Activated naive CD4-positive, alpha-beta T cell treated with anti-CD3 and anti-CD28 coated beads, Interleukin-2, amount 50 U/mL, for 24 hours (primary cell): Measurements from ENCODE around the gene PPARG.
"Not testable (repeated sequence)": the region's sequence is repeated elsewhere in the genome, so short reads cannot be mapped to it uniquely, and the experiment has no call there.

Source experiments
- H3K27ac Mint-ChIP-seq: one replicate; pipeline ENCODE4 v1.8.0; 2021; ENCODE audit warnings: mild to moderate bottlenecking, mixed read lengths
- H3K27me3 Mint-ChIP-seq: one replicate; pipeline ENCODE4 v1.8.0; 2021; ENCODE audit warnings: mixed read lengths
- H3K36me3 Mint-ChIP-seq: one replicate; pipeline ENCODE4 v1.8.0; 2021; ENCODE audit warnings: mixed read lengths
- H3K4me1 Mint-ChIP-seq: one replicate; pipeline ENCODE4 v1.8.0; 2021; ENCODE audit warnings: mixed read lengths
- H3K4me3 Mint-ChIP-seq: one replicate; pipeline ENCODE4 v1.8.0; 2021; ENCODE audit warnings: mild to moderate bottlenecking, mixed read lengths
- H3K9me3 Mint-ChIP-seq: one replicate; pipeline ENCODE4 v1.8.0; 2021; ENCODE audit warnings: mixed read lengths

The PPARG gene

GRCh38 chr3:12288182-12289129 lies at the start of gene PPARG:
Gene PPARG, plus strand, starts transcription at chr3:12289070. Its CDS starts 90,642 bp downstream, at chr3:12379712.
- Mint-ChIP-seq H3K36me3 (no peaks in the 10 kb centered on the region), H3K27me3 (peaks cover 47% of the 10 kb centered on the region)

GRCh38 chr3:12239301-12239700 lies 49.6 kb upstream of the PPARG start:
- Mint-ChIP-seq H3K27me3 (peaks cover 5% of the 10 kb centered on the region), H3K9me3 (no peaks in the 10 kb centered on the region), H3K27ac (no peak overlapping the region), H3K4me3 (no peak overlapping the region), H3K36me3 (no peaks in the 10 kb centered on the region), H3K4me1 (no peaks in the 10 kb centered on the region)

More at GRCh38 chr3:12288182-12289129, at the start of gene PPARG:
- H3K4me3 Mint-ChIP-seq = no peak within 1 kb of the TSS
- H3K9me3 Mint-ChIP-seq = no peaks in the 10 kb centered on the region
- peaks cover 7% of the 10 kb centered on the region for H3K4me1 Mint-ChIP-seq
- no peak within 1 kb of the TSS for H3K27ac Mint-ChIP-seq

- Mint-ChIP-seq H3K4me1 (no peaks in the 10 kb centered on the region), H3K4me3 (no peak overlapping the region), H3K27me3 (peaks cover 7% of the 10 kb centered on the region), H3K27ac (no peak overlapping the region), H3K9me3 (no peaks in the 10 kb centered on the region), H3K36me3 (no peaks in the 10 kb centered on the region)
These were observed 46.1 kb upstream of the PPARG start for GRCh38 chr3:12242772-12243171.

GRCh38 chr3:12246497-12247163 lies 42.2 kb upstream of the PPARG start:
- Mint-ChIP-seq H3K4me1 (no peaks in the 10 kb centered on the region), H3K9me3 (peaks cover 9% of the 10 kb centered on the region), H3K27ac (no peak overlapping the region), H3K36me3 (no peaks in the 10 kb centered on the region), H3K27me3 (peaks cover 17% of the 10 kb centered on the region), H3K4me3 (no peak overlapping the region)

- no peaks in the 10 kb centered on the region for H3K36me3 Mint-ChIP-seq
- H3K4me3 Mint-ChIP-seq = no peak overlapping the region
- peaks cover 17% of the 10 kb centered on the region for H3K27me3 Mint-ChIP-seq
- H3K4me1 Mint-ChIP-seq = no peaks in the 10 kb centered on the region
- no peak overlapping the region for H3K27ac Mint-ChIP-seq
- H3K9me3 Mint-ChIP-seq = peaks cover 9% of the 10 kb centered on the region
These were observed 41.5 kb upstream of the PPARG start for GRCh38 chr3:12247411-12247810.

GRCh38 chr3:12249519-12249918 lies 39.4 kb upstream of the PPARG start:
- no peak overlapping the region for H3K27ac Mint-ChIP-seq
- H3K27me3 Mint-ChIP-seq = peaks cover 17% of the 10 kb centered on the region
- H3K9me3 Mint-ChIP-seq = peaks cover 9% of the 10 kb centered on the region
- no peaks in the 10 kb centered on the region for H3K36me3 Mint-ChIP-seq
- no peak overlapping the region for H3K4me3 Mint-ChIP-seq
- H3K4me1 Mint-ChIP-seq = no peaks in the 10 kb centered on the region

- Mint-ChIP-seq H3K27ac (no peak overlapping the region), H3K4me3 (no peak overlapping the region), H3K27me3 (peaks cover 16% of the 10 kb centered on the region), H3K9me3 (peaks cover 9% of the 10 kb centered on the region), H3K4me1 (no peaks in the 10 kb centered on the region), H3K36me3 (no peaks in the 10 kb centered on the region)
These were observed 36.0 kb upstream of the PPARG start for GRCh38 chr3:12252889-12253288.

- no peak overlapping the region for H3K4me3 Mint-ChIP-seq
- no peaks in the 10 kb centered on the region for H3K4me1 Mint-ChIP-seq
- H3K9me3 Mint-ChIP-seq = peaks cover 9% of the 10 kb centered on the region
These were observed 35.1 kb upstream of the PPARG start for GRCh38 chr3:12253516-12254343.

GRCh38 chr3:12255393-12255792 lies 33.5 kb upstream of the PPARG start:
- no peak overlapping the region for H3K4me3 Mint-ChIP-seq
- H3K9me3 Mint-ChIP-seq = peaks cover under 1% of the 10 kb centered on the region
- peaks cover 8% of the 10 kb centered on the region for H3K27me3 Mint-ChIP-seq
- no peak overlapping the region for H3K27ac Mint-ChIP-seq
- no peaks in the 10 kb centered on the region for H3K4me1 Mint-ChIP-seq
- no peaks in the 10 kb centered on the region for H3K36me3 Mint-ChIP-seq

More at GRCh38 chr3:12253516-12254343, 35.1 kb upstream of the PPARG start:
- H3K27me3 Mint-ChIP-seq = peaks cover 16% of the 10 kb centered on the region
- no peak overlapping the region for H3K27ac Mint-ChIP-seq
- no peaks in the 10 kb centered on the region for H3K36me3 Mint-ChIP-seq

GRCh38 chr3:12258911-12259310 lies 30.0 kb upstream of the PPARG start:
- no peaks in the 10 kb centered on the region for H3K36me3 Mint-ChIP-seq
- H3K27me3 Mint-ChIP-seq = peaks cover 8% of the 10 kb centered on the region
- H3K4me3 Mint-ChIP-seq = no peak overlapping the region
- no peaks in the 10 kb centered on the region for H3K4me1 Mint-ChIP-seq
- no peaks in the 10 kb centered on the region for H3K9me3 Mint-ChIP-seq
- no peak overlapping the region for H3K27ac Mint-ChIP-seq

- not testable (repeated sequence) for H3K27ac Mint-ChIP-seq, H3K4me3 Mint-ChIP-seq, H3K27me3 Mint-ChIP-seq, H3K9me3 Mint-ChIP-seq, H3K36me3 Mint-ChIP-seq, H3K4me1 Mint-ChIP-seq
These were observed 26.7 kb upstream of the PPARG start for GRCh38 chr3:12262173-12262572.

GRCh38 chr3:12265508-12265907 lies 23.4 kb upstream of the PPARG start:
- H3K4me1 Mint-ChIP-seq = no peaks in the 10 kb centered on the region
- no peaks in the 10 kb centered on the region for H3K9me3 Mint-ChIP-seq
- H3K27me3 Mint-ChIP-seq = peaks cover 1% of the 10 kb centered on the region
- H3K36me3 Mint-ChIP-seq = no peaks in the 10 kb centered on the region
- no peak overlapping the region for H3K27ac Mint-ChIP-seq
- H3K4me3 Mint-ChIP-seq = no peak overlapping the region

GRCh38 chr3:12266038-12266437 lies 22.8 kb upstream of the PPARG start:
- no peak overlapping the region for H3K4me3 Mint-ChIP-seq
- no peaks in the 10 kb centered on the region for H3K4me1 Mint-ChIP-seq
- H3K36me3 Mint-ChIP-seq = no peaks in the 10 kb centered on the region
- H3K27ac Mint-ChIP-seq = no peak overlapping the region
- no peaks in the 10 kb centered on the region for H3K9me3 Mint-ChIP-seq
- peaks cover 1% of the 10 kb centered on the region for H3K27me3 Mint-ChIP-seq

GRCh38 chr3:12267376-12268030 lies 21.4 kb upstream of the PPARG start:
- peaks cover 5% of the 10 kb centered on the region for H3K27me3 Mint-ChIP-seq

More at GRCh38 chr3:12267376-12268030, 21.4 kb upstream of the PPARG start:
- Mint-ChIP-seq H3K4me1 (no peaks in the 10 kb centered on the region), H3K36me3 (no peaks in the 10 kb centered on the region), H3K9me3 (no peaks in the 10 kb centered on the region), H3K4me3 (no peak overlapping the region), H3K27ac (no peak overlapping the region)
